Osteoblast (primary cell): ENCODE data around the gene MRPL39. TPM values are rescaled to one million over a fixed set of nuclear protein-coding genes. Genes with fewer than 3 reads are reported as not detected.

Experiments
- DNase-seq: peaks from one replicate; pipeline ENCODE4 v3.0.0; 2011; ENCODE audit warnings: low spot score, mixed read lengths; ENCODE audit not compliant: insufficient read length; ENCODE audit errors: missing footprints
- H2AFZ ChIP-seq: 2 replicates; pipeline ENCODE4 v1.6.0; 2011; ENCODE audit warnings: mild to moderate bottlenecking, low read length
- H3K27ac ChIP-seq: 2 replicates; pipeline ENCODE4 v1.5.1; 2011; ENCODE audit warnings: mild to moderate bottlenecking, low read depth, low read length, moderate library complexity
- H3K27me3 ChIP-seq: 2 replicates; pipeline ENCODE4 v1.6.0; 2012; ENCODE audit warnings: mild to moderate bottlenecking, control low read depth, inconsistent platforms, low read length, moderate library complexity; ENCODE audit not compliant: insufficient read depth
- H3K36me3 ChIP-seq: 2 replicates; pipeline ENCODE4 v1.5.1; 2011; ENCODE audit warnings: mild to moderate bottlenecking, low read length, control low read depth, moderate library complexity; ENCODE audit not compliant: insufficient read depth
- H3K4me1 ChIP-seq: 2 replicates; pipeline ENCODE4 v1.5.1; 2011; ENCODE audit warnings: mild to moderate bottlenecking, low read length, control low read depth, moderate library complexity; ENCODE audit not compliant: insufficient read depth
- H3K4me2 ChIP-seq: 2 replicates; pipeline ENCODE4 v1.6.0; 2011; ENCODE audit warnings: mild to moderate bottlenecking, low read length; ENCODE audit not compliant: insufficient read depth
- H3K4me3 ChIP-seq: fragments of 200-600 bp; sonication (generic); 3 replicates; pipeline ENCODE4 v1.5.1; 2012; ENCODE audit warnings: mild to moderate bottlenecking, low read length, inconsistent platforms; ENCODE audit not compliant: insufficient read depth
- H3K79me2 ChIP-seq: 2 replicates; pipeline ENCODE4 v1.6.0; 2012; ENCODE audit warnings: mild to moderate bottlenecking, low read length, control low read depth, inconsistent platforms; ENCODE audit not compliant: insufficient read depth
- H3K9me3 ChIP-seq: 2 replicates; pipeline ENCODE4 v1.5.1; 2011; ENCODE audit warnings: low read depth, low read length, control low read depth
- H4K20me1 ChIP-seq: 2 replicates; pipeline ENCODE4 v1.6.0; 2012; ENCODE audit warnings: mild to moderate bottlenecking, low read length, control low read depth; ENCODE audit not compliant: insufficient read depth
- total RNA-seq: library from RNA; depleted of rRNA; stranded (reverse); fragments of >200 nt; gene quantifications from 2 replicates; pipeline ENCODE4 v1.2.3, GENCODE V29; 2012
- TF ChIP-seq, protein P1 (sequence below): IDR thresholded peaks from 2 replicates; pipeline ENCODE4 v1.5.1; 2011; ENCODE audit warnings: mild to moderate bottlenecking, low read depth, low read length, moderate library complexity; ENCODE audit errors: extremely low read depth

Gene MRPL39
- total RNA-seq, 1 donor = 28.2 TPM

DNA sequence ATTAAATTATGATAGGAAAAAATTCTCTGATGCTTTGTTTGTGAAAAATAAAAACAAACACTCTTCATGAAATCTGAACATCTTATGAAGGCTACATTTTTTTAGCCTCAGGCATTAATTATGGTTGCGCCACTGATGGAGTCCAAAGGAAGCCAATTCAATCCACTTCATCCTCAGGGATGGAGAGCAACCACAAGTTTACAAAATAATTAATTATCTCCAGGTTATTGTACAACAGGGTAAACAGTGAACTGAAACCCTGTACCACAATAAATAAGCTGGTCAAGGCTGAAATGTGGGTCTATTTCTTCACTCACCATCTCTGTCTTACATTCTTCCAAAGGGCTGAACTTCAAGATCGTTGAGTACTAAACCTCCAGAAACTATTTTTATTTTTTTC lies 49.2 kb downstream of the MRPL39 start:
- no peaks in the 10 kb centered on the region for H4K20me1 ChIP-seq
- H3K4me3 ChIP-seq = no peak overlapping the region
- peaks cover 10% of the 10 kb centered on the region for H3K79me2 ChIP-seq
- no peak overlapping the region for H2AFZ ChIP-seq
- H3K36me3 ChIP-seq = no peaks in the 10 kb centered on the region
- TF ChIP-seq, protein P1, sequence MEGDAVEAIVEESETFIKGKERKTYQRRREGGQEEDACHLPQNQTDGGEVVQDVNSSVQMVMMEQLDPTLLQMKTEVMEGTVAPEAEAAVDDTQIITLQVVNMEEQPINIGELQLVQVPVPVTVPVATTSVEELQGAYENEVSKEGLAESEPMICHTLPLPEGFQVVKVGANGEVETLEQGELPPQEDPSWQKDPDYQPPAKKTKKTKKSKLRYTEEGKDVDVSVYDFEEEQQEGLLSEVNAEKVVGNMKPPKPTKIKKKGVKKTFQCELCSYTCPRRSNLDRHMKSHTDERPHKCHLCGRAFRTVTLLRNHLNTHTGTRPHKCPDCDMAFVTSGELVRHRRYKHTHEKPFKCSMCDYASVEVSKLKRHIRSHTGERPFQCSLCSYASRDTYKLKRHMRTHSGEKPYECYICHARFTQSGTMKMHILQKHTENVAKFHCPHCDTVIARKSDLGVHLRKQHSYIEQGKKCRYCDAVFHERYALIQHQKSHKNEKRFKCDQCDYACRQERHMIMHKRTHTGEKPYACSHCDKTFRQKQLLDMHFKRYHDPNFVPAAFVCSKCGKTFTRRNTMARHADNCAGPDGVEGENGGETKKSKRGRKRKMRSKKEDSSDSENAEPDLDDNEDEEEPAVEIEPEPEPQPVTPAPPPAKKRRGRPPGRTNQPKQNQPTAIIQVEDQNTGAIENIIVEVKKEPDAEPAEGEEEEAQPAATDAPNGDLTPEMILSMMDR = no peak
- H3K4me1 ChIP-seq = peaks cover 12% of the 10 kb centered on the region
- H3K27me3 ChIP-seq = no peaks in the 10 kb centered on the region
- H3K9me3 ChIP-seq = no peaks in the 10 kb centered on the region
- H3K4me2 ChIP-seq = no peak overlapping the region
- H3K27ac ChIP-seq = no peak overlapping the region
- no peak for DNase-seq

DNA sequence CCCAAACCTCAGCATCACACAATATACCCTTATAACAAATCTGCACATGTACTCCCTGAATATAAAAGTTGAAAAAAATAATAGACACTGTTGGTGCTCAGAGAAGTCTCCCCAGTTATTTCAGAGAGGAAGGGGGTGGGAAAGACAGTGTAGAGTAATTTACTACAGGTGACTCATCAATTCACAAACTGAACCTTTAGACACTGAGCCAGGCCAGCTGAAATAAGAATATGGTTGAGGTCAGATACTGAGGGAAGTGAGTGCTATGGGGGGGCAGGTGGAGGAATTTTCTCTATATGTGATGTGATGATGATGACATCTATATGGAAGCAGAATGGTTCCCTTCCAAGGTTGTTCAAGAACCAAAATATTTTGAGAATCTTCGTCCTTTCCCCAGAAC lies 50.1 kb downstream of the MRPL39 start:
- Histone ChIP-seq H3K4me2 (no peak overlapping the region), H3K4me3 (no peak overlapping the region), H3K79me2 (peaks cover under 1% of the 10 kb centered on the region), H2AFZ (no peak overlapping the region), H3K27me3 (no peaks in the 10 kb centered on the region), H3K36me3 (no peaks in the 10 kb centered on the region), H3K9me3 (no peaks in the 10 kb centered on the region), H4K20me1 (no peaks in the 10 kb centered on the region), H3K4me1 (peaks cover 4% of the 10 kb centered on the region), H3K27ac (no peak overlapping the region)
- TF ChIP-seq, protein P1 = no peak
- DNase-seq = no peak

DNA sequence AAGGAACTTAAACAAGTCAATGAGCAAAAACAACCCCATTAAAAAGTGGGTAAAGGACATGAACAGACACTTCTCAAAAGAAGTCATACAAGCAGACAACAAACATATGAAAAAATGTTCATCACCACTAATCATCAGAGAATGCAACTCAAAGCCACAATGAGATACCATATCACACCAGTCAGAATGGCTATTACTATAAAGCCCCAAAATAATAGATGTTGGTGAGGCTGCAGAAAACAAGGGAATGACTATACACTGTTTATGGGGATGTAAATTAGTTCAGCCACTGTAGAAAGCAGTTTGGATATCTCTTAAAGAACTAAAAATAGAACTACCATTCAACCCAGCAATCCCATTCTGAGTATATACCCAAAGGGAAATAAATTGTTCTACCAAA lies 51.2 kb downstream of the MRPL39 start:
- DNase-seq = no peak
- Histone ChIP-seq H2AFZ (no peak overlapping the region), H3K9me3 (no peaks in the 10 kb centered on the region), H3K36me3 (no peaks in the 10 kb centered on the region), H3K4me2 (no peak overlapping the region), H3K27me3 (no peaks in the 10 kb centered on the region), H3K4me1 (no peaks in the 10 kb centered on the region), H3K79me2 (no peaks in the 10 kb centered on the region), H3K27ac (no peak overlapping the region), H4K20me1 (no peaks in the 10 kb centered on the region), H3K4me3 (no peak overlapping the region)
- TF ChIP-seq, protein P1 = no peak

DNA sequence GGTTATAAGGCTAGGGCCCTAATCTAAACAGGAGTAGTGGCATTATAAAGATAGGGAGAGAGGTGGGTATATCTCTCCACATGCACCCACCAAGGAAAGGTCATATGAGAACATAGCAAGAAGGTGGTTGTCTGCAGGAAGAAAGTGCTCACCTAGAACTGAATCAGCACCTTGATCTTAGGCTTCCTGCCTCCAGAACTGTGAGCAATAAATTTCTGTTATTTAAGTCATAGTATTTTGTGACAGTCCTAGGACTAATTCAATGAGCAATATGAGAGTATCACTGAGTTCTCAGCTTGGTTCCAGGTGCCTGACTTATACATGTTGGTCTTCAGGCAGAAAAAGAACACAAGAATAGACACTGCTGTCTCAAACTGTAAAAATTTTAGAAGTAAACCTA lies 51.8 kb downstream of the MRPL39 start:
- H3K4me2 ChIP-seq = no peak overlapping the region
- H3K27me3 ChIP-seq = no peaks in the 10 kb centered on the region
- H2AFZ ChIP-seq = no peak overlapping the region
- TF ChIP-seq, protein P1 = no peak
- no peak overlapping the region for H3K4me3 ChIP-seq
- no peaks in the 10 kb centered on the region for H4K20me1 ChIP-seq
- no peaks in the 10 kb centered on the region for H3K79me2 ChIP-seq
- no peak for DNase-seq
- H3K9me3 ChIP-seq = no peaks in the 10 kb centered on the region
- H3K27ac ChIP-seq = no peak overlapping the region
- H3K4me1 ChIP-seq = no peaks in the 10 kb centered on the region
- no peaks in the 10 kb centered on the region for H3K36me3 ChIP-seq
